SIG-M5 (cell line): ENCODE results near the gene PRMT6.
"Not testable (repeated sequence)": the region's sequence is repeated elsewhere in the genome, so short reads cannot be mapped to it uniquely, and the experiment has no call there.

Experiments used
- DNase-seq: peaks from one replicate; lab custom pipeline; 2025; lab: John Stamatoyannopoulos, UW

Gene PRMT6

GRCh38 chr1:107056426-107057196 is at the start of gene PRMT6:
Gene PRMT6 (plus strand): TSS chr1:107056674. CDS start chr1:107056716, 42 bp downstream.
- DNase-seq: peak; percentile 35

GRCh38 chr1:107009281-107009680 is 47.2 kb upstream of the PRMT6 start:
- no peak for DNase-seq

- no peak for DNase-seq
Observed at GRCh38 chr1:107010582-107010981, 45.9 kb upstream of the PRMT6 start.

- no peak for DNase-seq
Observed at GRCh38 chr1:107016376-107016978, 40.0 kb upstream of the PRMT6 start.

- DNase-seq: no peak
Observed at GRCh38 chr1:107018445-107018844, 38.0 kb upstream of the PRMT6 start.

- no peak for DNase-seq
Observed at GRCh38 chr1:107019166-107019565, 37.3 kb upstream of the PRMT6 start.

GRCh38 chr1:107038874-107039273 is 17.6 kb upstream of the PRMT6 start:
- not testable (repeated sequence) for DNase-seq

GRCh38 chr1:107044310-107045220 is 11.9 kb upstream of the PRMT6 start:
- not testable (repeated sequence) for DNase-seq

- no peak for DNase-seq
Observed at GRCh38 chr1:107047602-107048001, 8.9 kb upstream of the PRMT6 start.

GRCh38 chr1:107048241-107048640 is 8.2 kb upstream of the PRMT6 start:
- DNase-seq: no peak

- no peak for DNase-seq
Observed at GRCh38 chr1:107051266-107051665, 5.2 kb upstream of the PRMT6 start.

- DNase-seq: not testable (repeated sequence)
Observed at GRCh38 chr1:107055919-107056425, 502 bp upstream of the PRMT6 start.

GRCh38 chr1:107057197-107058133 is 991 bp downstream of the PRMT6 start:
- DNase-seq: no peak

- DNase-seq: no peak
Observed at GRCh38 chr1:107058245-107059032, 2.0 kb downstream of the PRMT6 start.

- DNase-seq: no peak
Observed at GRCh38 chr1:107061886-107062285, 5.4 kb downstream of the PRMT6 start.

GRCh38 chr1:107073493-107073892 is 17.0 kb downstream of the PRMT6 start:
- no peak for DNase-seq

- no peak for DNase-seq
Observed at GRCh38 chr1:107076841-107077240, 20.4 kb downstream of the PRMT6 start.

- DNase-seq: no peak
Observed at GRCh38 chr1:107079249-107079648, 22.8 kb downstream of the PRMT6 start.

- DNase-seq: no peak
Observed at GRCh38 chr1:107081102-107081501, 24.6 kb downstream of the PRMT6 start.

GRCh38 chr1:107091418-107091817 is 34.9 kb downstream of the PRMT6 start:
- no peak for DNase-seq
